ENCODE data around the gene PCCA.

- TF ChIP-seq, protein P1, sequence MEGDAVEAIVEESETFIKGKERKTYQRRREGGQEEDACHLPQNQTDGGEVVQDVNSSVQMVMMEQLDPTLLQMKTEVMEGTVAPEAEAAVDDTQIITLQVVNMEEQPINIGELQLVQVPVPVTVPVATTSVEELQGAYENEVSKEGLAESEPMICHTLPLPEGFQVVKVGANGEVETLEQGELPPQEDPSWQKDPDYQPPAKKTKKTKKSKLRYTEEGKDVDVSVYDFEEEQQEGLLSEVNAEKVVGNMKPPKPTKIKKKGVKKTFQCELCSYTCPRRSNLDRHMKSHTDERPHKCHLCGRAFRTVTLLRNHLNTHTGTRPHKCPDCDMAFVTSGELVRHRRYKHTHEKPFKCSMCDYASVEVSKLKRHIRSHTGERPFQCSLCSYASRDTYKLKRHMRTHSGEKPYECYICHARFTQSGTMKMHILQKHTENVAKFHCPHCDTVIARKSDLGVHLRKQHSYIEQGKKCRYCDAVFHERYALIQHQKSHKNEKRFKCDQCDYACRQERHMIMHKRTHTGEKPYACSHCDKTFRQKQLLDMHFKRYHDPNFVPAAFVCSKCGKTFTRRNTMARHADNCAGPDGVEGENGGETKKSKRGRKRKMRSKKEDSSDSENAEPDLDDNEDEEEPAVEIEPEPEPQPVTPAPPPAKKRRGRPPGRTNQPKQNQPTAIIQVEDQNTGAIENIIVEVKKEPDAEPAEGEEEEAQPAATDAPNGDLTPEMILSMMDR (IDR thresholded peaks at IDR 0.05; ENCODE audit: low read depth, low read length): no peak
- TF ChIP-seq EZH2phosphoT487 (IDR thresholded peaks at IDR 0.05; ENCODE audit: low read depth): no peak
Measured at GRCh38 chr13:100365680-100366079, 276.8 kb downstream of the PCCA start.
